ENCODE data around the gene KRTAP2-4. TPM values are rescaled to one million over a fixed set of nuclear protein-coding genes. Genes with fewer than 3 reads are reported as not detected.
"Not testable (repeated sequence)": the region's sequence is repeated elsewhere in the genome, so short reads cannot be mapped to it uniquely, and the experiment has no call there.

The KRTAP2-4 gene
- total RNA-seq, 4 donors from 2014 or later: not detected

GRCh38 chr17:41073676-41074075 is 8.0 kb upstream of the KRTAP2-4 start:
- H3K27me3 ChIP-seq: no peaks in the 10 kb centered on the region
- 84 to 86% methylated on average over 2 of the region's 2 CpGs for WGBS, 2 donors (ENCODE audit: low coverage in 1 of 2)
- TF ChIP-seq POLR2AphosphoS5 (IDR thresholded peaks at IDR 0.05): no peak
- no peak for TF ChIP-seq CTCF (IDR thresholded peaks at IDR 0.05)
- no peak for TF ChIP-seq POLR2A (IDR thresholded peaks at IDR 0.05)
- TF ChIP-seq EP300 (IDR thresholded peaks at IDR 0.05): no peak
- no peak for ATAC-seq
- no peak overlapping the region for H3K27ac ChIP-seq
- no peaks in the 10 kb centered on the region for H3K4me1 ChIP-seq
- H3K9me3 ChIP-seq: no peaks in the 10 kb centered on the region
- H3K36me3 ChIP-seq: no peaks in the 10 kb centered on the region
- no peak overlapping the region for H3K4me3 ChIP-seq

DNA sequence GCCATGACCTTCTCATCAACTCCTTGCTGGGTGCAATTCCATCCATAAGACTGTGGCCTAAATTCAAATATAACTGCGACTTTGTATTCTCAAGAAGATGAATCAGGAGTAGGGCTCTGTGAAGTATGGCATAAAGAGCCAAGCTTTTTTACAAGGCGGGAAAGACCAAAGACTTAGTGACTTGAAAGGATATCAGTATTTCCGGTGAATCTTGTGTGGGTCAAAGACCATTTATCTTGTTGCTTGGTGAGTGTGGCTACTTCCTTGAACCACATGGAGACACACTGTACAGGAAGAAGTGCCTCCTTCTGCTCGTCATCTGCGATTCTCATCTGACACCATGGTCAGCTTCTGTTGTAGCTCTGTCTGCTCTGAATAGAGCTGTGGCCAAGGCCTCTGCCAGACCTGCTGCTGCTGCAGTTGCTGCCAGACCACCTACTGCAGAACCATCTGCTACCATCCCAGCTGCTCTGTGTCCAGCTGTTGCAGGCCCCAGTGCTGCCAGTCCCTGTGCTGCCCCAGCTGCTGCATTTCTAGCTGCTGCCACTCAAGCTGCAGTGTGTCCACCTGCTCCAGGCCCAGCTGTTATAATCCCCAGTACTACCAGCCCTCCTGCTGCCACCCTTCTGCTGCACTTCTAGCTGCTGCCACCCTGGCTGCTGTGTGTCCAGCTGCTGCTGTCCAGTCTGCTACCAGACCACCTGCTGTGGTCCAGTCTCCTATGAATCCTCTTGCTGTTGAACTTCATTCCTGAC is 6.1 kb upstream of the KRTAP2-4 start:
- H3K4me1 ChIP-seq: no peaks in the 10 kb centered on the region
- no peaks in the 10 kb centered on the region for H3K9me3 ChIP-seq
- H3K4me3 ChIP-seq: no peak overlapping the region
- TF ChIP-seq POLR2A (IDR thresholded peaks at IDR 0.05) (no peak), POLR2AphosphoS5 (IDR thresholded peaks at IDR 0.05) (no peak), EP300 (IDR thresholded peaks at IDR 0.05) (no peak), CTCF (IDR thresholded peaks at IDR 0.05) (no peak)
- no peak for ATAC-seq
- no peak overlapping the region for H3K27ac ChIP-seq
- 69 to 94% methylated on average over 3 to 5 of the region's 5 CpGs for WGBS, 2 donors (ENCODE audit: low coverage in 1 of 2)
- no peaks in the 10 kb centered on the region for H3K36me3 ChIP-seq
- H3K27me3 ChIP-seq: no peaks in the 10 kb centered on the region

- no peak for TF ChIP-seq CTCF (IDR thresholded peaks at IDR 0.05)
- no peak for TF ChIP-seq EP300 (IDR thresholded peaks at IDR 0.05)
- TF ChIP-seq POLR2AphosphoS5 (IDR thresholded peaks at IDR 0.05): no peak
- TF ChIP-seq POLR2A (IDR thresholded peaks at IDR 0.05): no peak
- H3K27me3 ChIP-seq: peaks cover 3% of the 10 kb centered on the region
- H3K4me3 ChIP-seq: no peak overlapping the region
- 83 to 87% methylated on average over 3 of the region's 3 CpGs for WGBS, 2 donors (ENCODE audit: low coverage in 1 of 2)
- no peaks in the 10 kb centered on the region for H3K36me3 ChIP-seq
- ATAC-seq: no peak
- no peaks in the 10 kb centered on the region for H3K9me3 ChIP-seq
- no peaks in the 10 kb centered on the region for H3K4me1 ChIP-seq
- no peak overlapping the region for H3K27ac ChIP-seq
These were observed 3.4 kb upstream of the KRTAP2-4 start for GRCh38 chr17:41069031-41069430.

GRCh38 chr17:41067281-41067680 is 1.6 kb upstream of the KRTAP2-4 start:
- Histone ChIP-seq H3K4me1 (no peaks in the 10 kb centered on the region), H3K4me3 (no peak overlapping the region), H3K27ac (no peak overlapping the region), H3K9me3 (no peaks in the 10 kb centered on the region), H3K27me3 (peaks cover 4% of the 10 kb centered on the region), H3K36me3 (no peaks in the 10 kb centered on the region)
- TF ChIP-seq POLR2A (IDR thresholded peaks at IDR 0.05): no peak
- no peak for TF ChIP-seq EP300 (IDR thresholded peaks at IDR 0.05)
- no peak for TF ChIP-seq POLR2AphosphoS5 (IDR thresholded peaks at IDR 0.05)
- TF ChIP-seq CTCF (IDR thresholded peaks at IDR 0.05): no peak
- ATAC-seq: no peak

DNA sequence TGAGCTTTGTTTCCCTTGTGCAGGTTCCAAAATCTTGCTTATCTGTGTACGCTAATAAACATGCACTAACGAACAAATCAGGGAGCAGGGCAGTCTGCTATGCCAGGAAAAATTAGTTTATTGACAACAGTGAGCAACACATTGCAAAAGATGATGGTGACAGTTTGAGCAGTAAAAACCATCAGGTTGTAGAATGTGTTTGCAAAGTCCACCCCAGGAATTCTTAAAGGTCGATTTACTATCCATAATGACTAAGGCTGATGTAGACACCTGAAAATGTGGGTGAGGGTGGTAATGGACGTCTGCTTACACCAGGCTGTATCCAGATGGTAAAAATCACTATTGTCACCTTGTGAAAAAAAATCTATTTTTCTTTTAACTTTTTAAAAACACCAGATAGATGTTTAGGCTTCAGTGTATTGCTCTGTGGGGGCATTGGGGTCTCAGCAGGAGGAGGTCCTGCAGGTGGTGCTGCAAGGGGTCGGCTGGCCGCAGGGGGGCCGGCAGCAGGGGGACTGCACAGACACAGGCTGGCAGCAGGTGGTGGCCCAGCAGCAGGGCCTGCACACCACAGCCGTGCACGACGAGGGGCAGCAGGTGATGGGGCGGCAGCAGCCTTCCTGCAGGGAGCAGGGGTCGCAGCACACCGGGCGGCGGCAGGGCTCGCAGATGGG is 526 bp downstream of the KRTAP2-4 start:
- not testable (repeated sequence) for H3K27ac ChIP-seq, H3K36me3 ChIP-seq, H3K4me1 ChIP-seq, H3K27me3 ChIP-seq, H3K9me3 ChIP-seq, ATAC-seq, H3K4me3 ChIP-seq
- 61 to 78% methylated on average over 4 of the region's 16 CpGs for WGBS, 2 donors (ENCODE audit: low coverage in 1 of 2)

All from gastroesophageal sphincter (tissue), 4 donors.